Activated naive CD4-positive, alpha-beta T cell treated with anti-CD3 and anti-CD28 coated beads for 36 hours (primary cell): ENCODE data around the gene SLC35B1. TPM values are rescaled to one million over a fixed set of nuclear protein-coding genes. Genes with fewer than 3 reads are reported as not detected.
"Not testable (repeated sequence)": the region's sequence is repeated elsewhere in the genome, so short reads cannot be mapped to it uniquely, and the experiment has no call there.

ENCODE experiments used
- CTCF ChIA-PET: fragments of 350-600 bp; sonication (Branson Sonifier 250); formaldehyde crosslinking; loops from one replicate; lab custom pipeline; 2021; ENCODE audit warnings: antibody characterized with exemption; lab: Charles Lee
- DNase-seq: peaks from one replicate; pipeline ENCODE4 v3.0.0-alpha.2; 2020
- H3K27ac Mint-ChIP-seq: one replicate; pipeline ENCODE4 v1.8.0; 2021; ENCODE audit warnings: mild to moderate bottlenecking, mixed read lengths
- H3K27me3 Mint-ChIP-seq: one replicate; pipeline ENCODE4 v1.8.0; 2021; ENCODE audit warnings: low read depth, mixed read lengths
- H3K36me3 Mint-ChIP-seq: one replicate; pipeline ENCODE4 v1.8.0; 2021; ENCODE audit warnings: low read depth, mixed read lengths
- H3K4me1 Mint-ChIP-seq: one replicate; pipeline ENCODE4 v1.8.0; 2021; ENCODE audit warnings: low read depth, mixed read lengths
- H3K4me3 Mint-ChIP-seq: one replicate; pipeline ENCODE4 v1.8.0; 2021; ENCODE audit warnings: mild to moderate bottlenecking, moderate library complexity, mixed read lengths
- H3K9me3 Mint-ChIP-seq: one replicate; pipeline ENCODE4 v1.8.0; 2021; ENCODE audit warnings: mixed read lengths
- intact Hi-C: fragments of 100-400 bp; cut with micrococcal nuclease; formaldehyde crosslinking; loops from one replicate; pipeline ENCODE4 v1.15.1; 2023
- total RNA-seq, 2 experiments: library from RNA; stranded (reverse); gene quantifications; one replicate each; pipeline ENCODE4 v1.2.3, GENCODE V29; 2021

The SLC35B1 gene
- total RNA-seq, 2 experiments from 2014 or later: 35.3 to 39.5 TPM

- Mint-ChIP-seq H3K27ac (peak overlapping the region; percentile 51), H3K27me3 (no peaks in the 10 kb centered on the region), H3K36me3 (peaks cover 14% of the 10 kb centered on the region), H3K4me3 (no peak overlapping the region), H3K9me3 (no peaks in the 10 kb centered on the region), H3K4me1 (peaks cover 46% of the 10 kb centered on the region)
- intact Hi-C loops: no loop called here
- no peak for DNase-seq
- CTCF ChIA-PET: interaction anchor here (0.6 to 1.9 kb wide), 2 partner anchors 9 to 15 kb away, joined by 3 to 6 read pairs; no protein-coding TSS in a partner anchor
These were observed 23.1 kb upstream of the SLC35B1 start for GRCh38 chr17:49730785-49731434.

- Mint-ChIP-seq H3K4me3 (no peak overlapping the region), H3K4me1 (peaks cover 51% of the 10 kb centered on the region), H3K27me3 (no peaks in the 10 kb centered on the region), H3K36me3 (peaks cover 19% of the 10 kb centered on the region), H3K9me3 (peaks cover 3% of the 10 kb centered on the region), H3K27ac (no peak overlapping the region)
- DNase-seq: no peak
- CTCF ChIA-PET: interaction anchor here (0.6 to 1.1 kb wide), 4 partner anchors 8 to 173 kb away, joined by 3 to 5 read pairs (median 3); no protein-coding TSS in a partner anchor
- intact Hi-C loops: no loop called here
These were observed 22.5 kb upstream of the SLC35B1 start for GRCh38 chr17:49730078-49730784.

GRCh38 chr17:49729069-49729468 is 21.3 kb upstream of the SLC35B1 start:
- Mint-ChIP-seq H3K9me3 (peaks cover 3% of the 10 kb centered on the region), H3K27ac (peak overlapping the region; percentile 27), H3K36me3 (peaks cover 17% of the 10 kb centered on the region), H3K27me3 (no peaks in the 10 kb centered on the region), H3K4me1 (peaks cover 54% of the 10 kb centered on the region), H3K4me3 (no peak overlapping the region)
- intact Hi-C loops: no loop called here
- no peak for DNase-seq
- CTCF ChIA-PET: interaction anchor here (1.0 to 1.3 kb wide), 3 partner anchors 159 to 172 kb away, joined by 3 read pairs; no protein-coding TSS in a partner anchor

- H3K4me3 Mint-ChIP-seq: no peak overlapping the region
- H3K27ac Mint-ChIP-seq: peak overlapping the region; percentile 27
- H3K9me3 Mint-ChIP-seq: peaks cover 3% of the 10 kb centered on the region
- no peak for DNase-seq
- CTCF ChIA-PET: interaction anchor here (1.3 kb wide), 1 partner anchor 158 kb away, joined by 3 read pairs; no protein-coding TSS in a partner anchor
- intact Hi-C loops: no loop called here
- peaks cover 17% of the 10 kb centered on the region for H3K36me3 Mint-ChIP-seq
- H3K4me1 Mint-ChIP-seq: peaks cover 57% of the 10 kb centered on the region
- no peaks in the 10 kb centered on the region for H3K27me3 Mint-ChIP-seq
These were observed 20.7 kb upstream of the SLC35B1 start for GRCh38 chr17:49728425-49728824.

- intact Hi-C loops: no loop called here
- Mint-ChIP-seq H3K27me3 (no peaks in the 10 kb centered on the region), H3K27ac (no peak overlapping the region), H3K4me3 (no peak overlapping the region), H3K9me3 (peaks cover 3% of the 10 kb centered on the region), H3K36me3 (peaks cover 17% of the 10 kb centered on the region), H3K4me1 (peaks cover 53% of the 10 kb centered on the region)
- no peak for DNase-seq
- CTCF ChIA-PET: interaction anchor here (0.6 to 1.9 kb wide), 4 partner anchors 12 to 239 kb away, joined by 3 to 4 read pairs (median 3); no protein-coding TSS in a partner anchor
These were observed 19.6 kb upstream of the SLC35B1 start for GRCh38 chr17:49727380-49727779.

GRCh38 chr17:49725452-49726130 is 17.8 kb upstream of the SLC35B1 start:
- peaks cover 42% of the 10 kb centered on the region for H3K4me1 Mint-ChIP-seq

GRCh38 chr17:49724552-49724951 is 16.8 kb upstream of the SLC35B1 start:
- H3K27me3 Mint-ChIP-seq, H3K9me3 Mint-ChIP-seq, CTCF ChIA-PET, H3K4me3 Mint-ChIP-seq, intact Hi-C loops, H3K27ac Mint-ChIP-seq, DNase-seq: not testable (repeated sequence)
- Mint-ChIP-seq H3K4me1 (peaks cover 35% of the 10 kb centered on the region), H3K36me3 (peaks cover 12% of the 10 kb centered on the region)

More at GRCh38 chr17:49725452-49726130, 17.8 kb upstream of the SLC35B1 start:
- Mint-ChIP-seq H3K36me3 (peaks cover 12% of the 10 kb centered on the region), H3K27ac (no peak overlapping the region), H3K27me3 (no peaks in the 10 kb centered on the region), H3K9me3 (peaks cover 3% of the 10 kb centered on the region), H3K4me3 (no peak overlapping the region)
- intact Hi-C loops: no loop called here
- CTCF ChIA-PET: no interaction called here
- no peak for DNase-seq

- CTCF ChIA-PET: interaction anchor here (0.7 kb wide), 1 partner anchor 273 kb away, joined by 3 read pairs; no protein-coding TSS in a partner anchor
- no peak overlapping the region for H3K4me3 Mint-ChIP-seq
- peaks cover 3% of the 10 kb centered on the region for H3K9me3 Mint-ChIP-seq
- no peak for DNase-seq
- intact Hi-C loops: no loop called here
- H3K4me1 Mint-ChIP-seq: peaks cover 27% of the 10 kb centered on the region
- peak overlapping the region; percentile 11 for H3K27ac Mint-ChIP-seq
- peaks cover 10% of the 10 kb centered on the region for H3K36me3 Mint-ChIP-seq
- no peaks in the 10 kb centered on the region for H3K27me3 Mint-ChIP-seq
These were observed 15.7 kb upstream of the SLC35B1 start for GRCh38 chr17:49723423-49723822.

GRCh38 chr17:49722066-49722465 is 14.3 kb upstream of the SLC35B1 start:
- peaks cover 3% of the 10 kb centered on the region for H3K9me3 Mint-ChIP-seq
- CTCF ChIA-PET: interaction anchor here (0.6 to 1.5 kb wide), 3 partner anchors 8 to 27 kb away, joined by 3 to 5 read pairs (median 3); no protein-coding TSS in a partner anchor
- DNase-seq: no peak
- peaks cover 19% of the 10 kb centered on the region for H3K36me3 Mint-ChIP-seq
- no peaks in the 10 kb centered on the region for H3K27me3 Mint-ChIP-seq
- intact Hi-C loops: no loop called here
- H3K4me3 Mint-ChIP-seq: no peak overlapping the region
- no peak overlapping the region for H3K27ac Mint-ChIP-seq
- H3K4me1 Mint-ChIP-seq: peaks cover 29% of the 10 kb centered on the region

GRCh38 chr17:49717371-49717861 is 9.7 kb upstream of the SLC35B1 start:
- intact Hi-C loops: loop anchor here (1.0 kb wide), 1 partner anchor 22 kb away; no protein-coding TSS in a partner anchor
- Mint-ChIP-seq H3K36me3 (peaks cover 22% of the 10 kb centered on the region), H3K9me3 (no peaks in the 10 kb centered on the region), H3K4me3 (no peak overlapping the region), H3K27ac (peak overlapping the region; percentile 75), H3K27me3 (no peaks in the 10 kb centered on the region), H3K4me1 (peaks cover 37% of the 10 kb centered on the region)
- CTCF ChIA-PET: interaction anchor here (0.8 to 1.2 kb wide), 2 partner anchors 9 to 12 kb away, joined by 3 to 5 read pairs; no protein-coding TSS in a partner anchor
- peak; percentile 55 for DNase-seq

- H3K27ac Mint-ChIP-seq: peak overlapping the region; percentile 77
- no peaks in the 10 kb centered on the region for H3K9me3 Mint-ChIP-seq
- peaks cover 37% of the 10 kb centered on the region for H3K4me1 Mint-ChIP-seq
- no peaks in the 10 kb centered on the region for H3K27me3 Mint-ChIP-seq
- DNase-seq: no peak
- CTCF ChIA-PET: interaction anchor here (0.8 to 2.7 kb wide), 5 partner anchors 8 to 149 kb away, joined by 3 to 8 read pairs (median 5); no protein-coding TSS in a partner anchor
- intact Hi-C loops: loop anchor here (1.0 kb wide), 1 partner anchor 22 kb away; no protein-coding TSS in a partner anchor
- H3K4me3 Mint-ChIP-seq: no peak overlapping the region
- peaks cover 22% of the 10 kb centered on the region for H3K36me3 Mint-ChIP-seq
These were observed 9.1 kb upstream of the SLC35B1 start for GRCh38 chr17:49716668-49717364.
